ENCODE results near the gene NPAS1.

NPAS1 gene

DNA sequence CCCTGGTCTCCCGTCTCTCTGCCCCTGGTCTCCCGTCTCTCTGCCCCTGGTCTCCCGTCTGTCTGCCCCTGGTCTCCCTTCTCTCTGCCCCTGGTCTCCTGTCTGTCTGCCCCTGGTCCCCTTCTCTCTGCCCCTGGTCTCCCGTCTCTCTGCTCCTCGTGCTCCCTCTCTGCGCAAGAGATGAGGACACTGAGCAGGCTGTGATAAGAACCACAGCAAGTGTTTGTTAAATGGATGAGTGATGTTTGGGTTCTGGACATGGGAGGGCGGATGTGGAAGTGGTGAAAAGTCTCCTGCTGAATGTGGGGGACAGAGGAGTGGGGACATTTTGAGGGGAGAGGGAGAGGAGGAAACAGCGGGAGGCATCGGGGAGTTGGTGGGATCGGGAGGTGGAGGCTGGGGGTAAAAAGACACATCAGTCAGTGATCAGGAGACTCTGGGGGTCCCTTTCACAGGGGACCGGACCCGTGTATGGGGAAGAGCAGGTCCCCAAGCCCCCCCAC lies 8.0 kb downstream of the NPAS1 start:
- H3K36me3 ChIP-seq = no peaks in the 10 kb centered on the region
- DNase-seq = no peak
- H3K9me3 ChIP-seq = no peaks in the 10 kb centered on the region
- intact Hi-C loops (cut with DNase I; ENCODE audit: low total_unique reads) = loop anchor here (10.0 kb wide), 1 partner anchor 97 kb away; no protein-coding TSS in a partner anchor
- no peak overlapping the region for H3K27ac ChIP-seq
- H3K4me3 ChIP-seq = no peak overlapping the region
- TF ChIP-seq, protein P1, sequence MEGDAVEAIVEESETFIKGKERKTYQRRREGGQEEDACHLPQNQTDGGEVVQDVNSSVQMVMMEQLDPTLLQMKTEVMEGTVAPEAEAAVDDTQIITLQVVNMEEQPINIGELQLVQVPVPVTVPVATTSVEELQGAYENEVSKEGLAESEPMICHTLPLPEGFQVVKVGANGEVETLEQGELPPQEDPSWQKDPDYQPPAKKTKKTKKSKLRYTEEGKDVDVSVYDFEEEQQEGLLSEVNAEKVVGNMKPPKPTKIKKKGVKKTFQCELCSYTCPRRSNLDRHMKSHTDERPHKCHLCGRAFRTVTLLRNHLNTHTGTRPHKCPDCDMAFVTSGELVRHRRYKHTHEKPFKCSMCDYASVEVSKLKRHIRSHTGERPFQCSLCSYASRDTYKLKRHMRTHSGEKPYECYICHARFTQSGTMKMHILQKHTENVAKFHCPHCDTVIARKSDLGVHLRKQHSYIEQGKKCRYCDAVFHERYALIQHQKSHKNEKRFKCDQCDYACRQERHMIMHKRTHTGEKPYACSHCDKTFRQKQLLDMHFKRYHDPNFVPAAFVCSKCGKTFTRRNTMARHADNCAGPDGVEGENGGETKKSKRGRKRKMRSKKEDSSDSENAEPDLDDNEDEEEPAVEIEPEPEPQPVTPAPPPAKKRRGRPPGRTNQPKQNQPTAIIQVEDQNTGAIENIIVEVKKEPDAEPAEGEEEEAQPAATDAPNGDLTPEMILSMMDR (IDR thresholded peaks at IDR 0.05) = no peak
- H3K4me1 ChIP-seq = peaks cover 0 to 11% (median 3%) of the 10 kb centered on the region in 4 donors
- peaks cover 0 to 77% of the 10 kb centered on the region in 2 donors for H3K27me3 ChIP-seq

DNA sequence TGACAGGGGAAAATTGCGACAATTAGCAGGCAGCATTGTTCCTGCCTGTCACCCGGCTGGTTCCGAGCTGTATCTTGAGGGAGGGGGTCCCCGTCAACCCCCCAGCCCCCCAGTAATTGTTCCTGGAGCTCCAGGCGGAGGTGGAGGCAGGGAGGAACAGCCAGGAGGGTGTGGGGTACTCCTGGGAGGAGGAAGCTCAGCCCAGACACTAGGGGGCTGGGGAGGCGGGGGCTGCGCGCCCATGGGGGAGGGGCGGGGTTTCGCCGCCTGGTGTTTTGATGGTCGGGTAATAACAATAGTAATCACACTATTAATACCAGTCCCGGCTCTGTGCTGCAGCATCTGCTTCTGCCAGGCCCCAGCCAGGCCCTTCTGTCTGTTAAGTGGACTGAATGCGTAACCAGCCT lies 8.6 kb downstream of the NPAS1 start:
- peaks cover 0 to 75% of the 10 kb centered on the region in 2 donors for H3K27me3 ChIP-seq
- no peak for DNase-seq
- intact Hi-C loops (cut with DNase I; ENCODE audit: low total_unique reads) = loop anchor here (10.0 kb wide), 1 partner anchor 97 kb away; no protein-coding TSS in a partner anchor
- no peak overlapping the region for H3K27ac ChIP-seq
- TF ChIP-seq, protein P1 (IDR thresholded peaks at IDR 0.05) = no peak
- no peak overlapping the region for H3K4me3 ChIP-seq
- no peaks in the 10 kb centered on the region for H3K36me3 ChIP-seq
- H3K9me3 ChIP-seq = no peaks in the 10 kb centered on the region
- H3K4me1 ChIP-seq = peaks cover 0 to 5% (median under 1%) of the 10 kb centered on the region in 4 donors

GRCh38 chr19:47032171-47032811 lies 12.7 kb downstream of the NPAS1 start:
- Histone ChIP-seq H3K4me1 (peaks cover 0 to 14% (median 13%) of the 10 kb centered on the region in 4 donors), H3K9me3 (no peaks in the 10 kb centered on the region), H3K27me3 (peaks cover 0 to 44% of the 10 kb centered on the region in 2 donors), H3K4me3 (no peak overlapping the region), H3K27ac (no peak overlapping the region), H3K36me3 (no peaks in the 10 kb centered on the region)
- DNase-seq = no peak
- intact Hi-C loops (cut with DNase I; ENCODE audit: low total_unique reads) = no loop called here
- TF ChIP-seq, protein P1 (IDR thresholded peaks at IDR 0.05) = peak; percentile 47 to 76

GRCh38 chr19:47035127-47036096 lies 15.8 kb downstream of the NPAS1 start:
- TF ChIP-seq, protein P1 (IDR thresholded peaks at IDR 0.05) = peak; percentile 98
- peak overlapping the region in 1 of 2 donors; percentile 14 for H3K27ac ChIP-seq
- intact Hi-C loops (cut with DNase I; ENCODE audit: low total_unique reads) = no loop called here

GRCh38 chr19:47036097-47036651 lies 16.5 kb downstream of the NPAS1 start:
- intact Hi-C loops (cut with DNase I; ENCODE audit: low total_unique reads) = no loop called here
- Histone ChIP-seq H3K27me3 (peaks cover 0 to 22% of the 10 kb centered on the region in 2 donors), H3K9me3 (no peaks in the 10 kb centered on the region), H3K27ac (peak overlapping the region in 1 of 2 donors; percentile 14), H3K4me1 (peaks cover 0 to 14% (median 13%) of the 10 kb centered on the region in 4 donors), H3K36me3 (no peaks in the 10 kb centered on the region), H3K4me3 (peak overlapping the region; percentile 44 to 52)
- TF ChIP-seq, protein P1 (IDR thresholded peaks at IDR 0.05) = no peak
- DNase-seq = no peak

More at GRCh38 chr19:47035127-47036096, 15.8 kb downstream of the NPAS1 start:
- no peaks in the 10 kb centered on the region for H3K36me3 ChIP-seq
- H3K4me1 ChIP-seq = peaks cover 0 to 14% (median 13%) of the 10 kb centered on the region in 4 donors
- no peaks in the 10 kb centered on the region for H3K9me3 ChIP-seq
- H3K27me3 ChIP-seq = peaks cover 0 to 22% of the 10 kb centered on the region in 2 donors
- peak overlapping the region; percentile 44 to 52 for H3K4me3 ChIP-seq
- DNase-seq = peak; percentile 79 to 89

Measured in tibial artery (tissue), 4 donors.